ENCODE data around the gene LIFR.

DNA sequence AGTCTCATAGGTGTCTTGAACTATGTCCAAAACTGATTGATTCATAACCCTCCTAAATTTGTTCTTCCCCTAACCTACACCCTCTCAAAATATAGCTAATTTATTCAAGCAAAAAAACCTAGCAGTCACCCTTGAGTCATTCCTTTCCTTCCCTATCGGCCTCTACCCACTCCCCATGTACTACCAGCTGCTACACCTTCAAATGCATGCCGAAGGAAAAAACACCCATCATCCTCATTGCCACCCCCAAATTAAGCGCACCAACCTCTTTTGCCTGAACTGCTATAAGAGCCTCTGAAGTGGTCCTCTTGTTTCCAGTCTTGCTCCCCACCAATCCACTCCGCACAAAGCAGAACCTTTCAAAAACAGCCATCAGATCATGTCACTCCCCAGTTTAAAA lies 12.6 kb downstream of the LIFR start:
- TF ChIP-seq IRF3 (IDR thresholded peaks at IDR 0.05; ENCODE audit: low read depth, low read length) (no peak), RXRA (IDR thresholded peaks at IDR 0.05; ENCODE audit: borderline replicate concordance, low read depth) (no peak), EZH2phosphoT487 (IDR thresholded peaks at IDR 0.05; ENCODE audit: borderline replicate concordance, low read depth) (no peak), REST (IDR thresholded peaks at IDR 0.05; ENCODE audit: low read depth, low read length) (no peak), EP300 (IDR thresholded peaks at IDR 0.05; ENCODE audit: borderline replicate concordance in 1 of 2, low read depth in 1 of 2, low read length in 1 of 2) (no peak), POLR2AphosphoS5 (IDR thresholded peaks at IDR 0.05; ENCODE audit: low read depth, low read length) (no peak), RFX5 (IDR thresholded peaks at IDR 0.05; ENCODE audit: low read length) (no peak)
- TF ChIP-seq, protein P1, sequence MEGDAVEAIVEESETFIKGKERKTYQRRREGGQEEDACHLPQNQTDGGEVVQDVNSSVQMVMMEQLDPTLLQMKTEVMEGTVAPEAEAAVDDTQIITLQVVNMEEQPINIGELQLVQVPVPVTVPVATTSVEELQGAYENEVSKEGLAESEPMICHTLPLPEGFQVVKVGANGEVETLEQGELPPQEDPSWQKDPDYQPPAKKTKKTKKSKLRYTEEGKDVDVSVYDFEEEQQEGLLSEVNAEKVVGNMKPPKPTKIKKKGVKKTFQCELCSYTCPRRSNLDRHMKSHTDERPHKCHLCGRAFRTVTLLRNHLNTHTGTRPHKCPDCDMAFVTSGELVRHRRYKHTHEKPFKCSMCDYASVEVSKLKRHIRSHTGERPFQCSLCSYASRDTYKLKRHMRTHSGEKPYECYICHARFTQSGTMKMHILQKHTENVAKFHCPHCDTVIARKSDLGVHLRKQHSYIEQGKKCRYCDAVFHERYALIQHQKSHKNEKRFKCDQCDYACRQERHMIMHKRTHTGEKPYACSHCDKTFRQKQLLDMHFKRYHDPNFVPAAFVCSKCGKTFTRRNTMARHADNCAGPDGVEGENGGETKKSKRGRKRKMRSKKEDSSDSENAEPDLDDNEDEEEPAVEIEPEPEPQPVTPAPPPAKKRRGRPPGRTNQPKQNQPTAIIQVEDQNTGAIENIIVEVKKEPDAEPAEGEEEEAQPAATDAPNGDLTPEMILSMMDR (IDR thresholded peaks at IDR 0.05): no peak

Measured in SK-N-SH (cell line).